HG02571 (cell line): Measurements from ENCODE around the gene EPHA4.

ENCODE experiments used
- ATAC-seq: cut with Tn5 transposase; IDR thresholded peaks from one replicate; pipeline ENCODE4 v1.9.1; 2021; ENCODE audit warnings: mild to moderate bottlenecking, moderate library complexity; ENCODE audit not compliant: unreplicated experiment

EPHA4 gene

GRCh38 chr2:221407765-221408164 lies 164.3 kb downstream of the EPHA4 start:
- no peak for ATAC-seq

- ATAC-seq: no peak
These were observed 166.6 kb downstream of the EPHA4 start for GRCh38 chr2:221405521-221405920.

GRCh38 chr2:221402072-221402471 lies 170.0 kb downstream of the EPHA4 start:
- no peak for ATAC-seq

- no peak for ATAC-seq
These were observed 171.7 kb downstream of the EPHA4 start for GRCh38 chr2:221400411-221400810.

- ATAC-seq: no peak
These were observed 172.9 kb downstream of the EPHA4 start for GRCh38 chr2:221399183-221399582.

- ATAC-seq: no peak
These were observed 174.9 kb downstream of the EPHA4 start for GRCh38 chr2:221397187-221397586.

GRCh38 chr2:221392228-221392881 lies 179.7 kb downstream of the EPHA4 start:
- ATAC-seq: no peak

GRCh38 chr2:221390878-221391277 lies 181.2 kb downstream of the EPHA4 start:
- ATAC-seq: no peak

- ATAC-seq: no peak
These were observed 182.2 kb downstream of the EPHA4 start for GRCh38 chr2:221389904-221390303.

GRCh38 chr2:221389421-221389820 lies 182.7 kb downstream of the EPHA4 start:
- ATAC-seq: no peak

GRCh38 chr2:221388891-221389290 lies 183.2 kb downstream of the EPHA4 start:
- no peak for ATAC-seq

GRCh38 chr2:221385716-221386115 lies 186.4 kb downstream of the EPHA4 start:
- ATAC-seq: no peak

- no peak for ATAC-seq
These were observed 190.1 kb downstream of the EPHA4 start for GRCh38 chr2:221381928-221382488.

GRCh38 chr2:221380686-221381085 lies 191.4 kb downstream of the EPHA4 start:
- ATAC-seq: no peak

GRCh38 chr2:221380062-221380461 lies 192.0 kb downstream of the EPHA4 start:
- no peak for ATAC-seq

- ATAC-seq: no peak
These were observed 194.5 kb downstream of the EPHA4 start for GRCh38 chr2:221377597-221377996.

GRCh38 chr2:221377066-221377465 lies 195.0 kb downstream of the EPHA4 start:
- no peak for ATAC-seq

GRCh38 chr2:221374234-221374633 lies 197.9 kb downstream of the EPHA4 start:
- ATAC-seq: no peak

GRCh38 chr2:221372907-221373306 lies 199.2 kb downstream of the EPHA4 start:
- no peak for ATAC-seq

GRCh38 chr2:221372159-221372884 lies 199.8 kb downstream of the EPHA4 start:
- ATAC-seq: no peak

- no peak for ATAC-seq
These were observed 200.8 kb downstream of the EPHA4 start for GRCh38 chr2:221371347-221371746.

GRCh38 chr2:221370857-221371211 lies 201.3 kb downstream of the EPHA4 start:
- no peak for ATAC-seq
